Astrocyte of the spinal cord (primary cell): ENCODE data around the gene PHTF2.

ENCODE experiments used
- DNase-seq: peaks from one replicate; pipeline ENCODE4 v3.0.0; 2011; ENCODE audit warnings: low read depth, low spot score
- H3K4me3 ChIP-seq: 2 replicates; pipeline ENCODE4 v1.5.1; 2011; ENCODE audit warnings: low read depth, mild to moderate bottlenecking, low read length, moderate library complexity
- in situ Hi-C: cut with HindIII; loops from 2 replicates; pipeline ENCODE4 v1.10.0; 2017; ENCODE audit warnings: low sequenced_read_pairs
- TF ChIP-seq, protein P1 (sequence below): IDR thresholded peaks from 2 replicates; pipeline ENCODE4 v1.5.1; 2012; ENCODE audit warnings: low read depth, mild to moderate bottlenecking, low read length, inconsistent platforms

The PHTF2 gene

DNA sequence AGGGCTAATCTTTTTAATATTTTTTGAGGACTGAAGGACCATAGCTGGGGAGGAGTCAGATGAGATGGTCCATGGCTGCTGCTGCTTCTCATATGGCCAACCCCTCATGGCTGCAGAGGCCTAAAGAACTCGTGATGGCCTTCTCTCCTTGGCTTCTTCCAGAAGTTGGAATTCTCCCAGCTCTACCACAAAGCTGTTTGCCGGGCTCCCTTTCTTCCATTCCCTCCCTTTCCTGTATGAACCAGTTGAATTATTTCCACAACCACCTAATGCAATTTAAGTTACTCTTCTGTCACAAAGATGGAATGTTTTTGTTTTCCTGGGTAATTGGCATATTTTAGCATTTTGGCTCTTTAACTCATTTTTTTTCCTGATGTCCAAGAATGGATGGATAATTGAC, 80.7 kb downstream of the PHTF2 start:
- in situ Hi-C loops, result no loop called here

DNA sequence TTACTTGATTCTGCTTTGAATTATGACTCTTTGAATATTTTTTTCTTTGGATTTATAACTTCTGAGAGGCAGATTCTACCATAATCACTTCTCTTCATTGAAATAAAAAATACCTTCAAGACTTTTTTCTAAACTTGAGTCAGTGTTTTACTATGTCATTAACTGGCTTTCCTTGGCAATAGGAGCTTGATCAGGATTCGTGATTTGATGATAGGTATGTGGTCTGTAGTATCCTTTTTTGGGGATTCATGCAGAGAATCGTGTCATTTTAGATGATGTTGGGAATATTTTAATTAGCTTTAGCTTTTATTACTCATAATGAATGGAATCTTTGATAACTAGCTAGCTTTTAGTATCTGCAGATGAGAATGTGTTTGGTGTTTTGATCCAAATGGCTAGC, 83.3 kb downstream of the PHTF2 start:
- DNase-seq, result no peak
- TF ChIP-seq, protein P1, sequence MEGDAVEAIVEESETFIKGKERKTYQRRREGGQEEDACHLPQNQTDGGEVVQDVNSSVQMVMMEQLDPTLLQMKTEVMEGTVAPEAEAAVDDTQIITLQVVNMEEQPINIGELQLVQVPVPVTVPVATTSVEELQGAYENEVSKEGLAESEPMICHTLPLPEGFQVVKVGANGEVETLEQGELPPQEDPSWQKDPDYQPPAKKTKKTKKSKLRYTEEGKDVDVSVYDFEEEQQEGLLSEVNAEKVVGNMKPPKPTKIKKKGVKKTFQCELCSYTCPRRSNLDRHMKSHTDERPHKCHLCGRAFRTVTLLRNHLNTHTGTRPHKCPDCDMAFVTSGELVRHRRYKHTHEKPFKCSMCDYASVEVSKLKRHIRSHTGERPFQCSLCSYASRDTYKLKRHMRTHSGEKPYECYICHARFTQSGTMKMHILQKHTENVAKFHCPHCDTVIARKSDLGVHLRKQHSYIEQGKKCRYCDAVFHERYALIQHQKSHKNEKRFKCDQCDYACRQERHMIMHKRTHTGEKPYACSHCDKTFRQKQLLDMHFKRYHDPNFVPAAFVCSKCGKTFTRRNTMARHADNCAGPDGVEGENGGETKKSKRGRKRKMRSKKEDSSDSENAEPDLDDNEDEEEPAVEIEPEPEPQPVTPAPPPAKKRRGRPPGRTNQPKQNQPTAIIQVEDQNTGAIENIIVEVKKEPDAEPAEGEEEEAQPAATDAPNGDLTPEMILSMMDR, result no peak
- in situ Hi-C loops, result no loop called here
- no peak overlapping the region for H3K4me3 ChIP-seq

More for the DNA sequence above, 80.7 kb downstream of the PHTF2 start:
- no peak for DNase-seq
- TF ChIP-seq, protein P1, result no peak
- no peak overlapping the region for H3K4me3 ChIP-seq

DNA sequence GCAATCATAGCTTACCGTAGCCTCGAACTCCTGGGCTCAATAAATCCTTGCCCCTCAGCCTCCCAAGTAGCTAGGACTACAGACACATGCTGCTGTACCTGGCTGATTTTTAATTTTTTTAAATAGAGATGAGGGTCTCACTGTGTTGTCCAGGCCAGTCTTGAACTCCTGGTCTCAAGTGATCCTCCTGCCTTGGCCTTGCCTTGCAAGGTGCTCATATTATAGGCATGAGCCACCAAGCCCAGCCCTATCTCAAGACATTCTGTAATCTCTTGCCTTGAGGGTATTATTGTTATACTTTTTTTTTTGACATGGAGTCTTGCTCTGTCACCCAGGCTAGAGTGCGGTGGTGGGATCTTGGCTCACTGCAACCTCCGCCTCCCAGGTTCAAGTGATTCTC, 86.6 kb downstream of the PHTF2 start:
- no peak overlapping the region for H3K4me3 ChIP-seq
- in situ Hi-C loops, result no loop called here
- TF ChIP-seq, protein P1, result no peak
- no peak for DNase-seq

DNA sequence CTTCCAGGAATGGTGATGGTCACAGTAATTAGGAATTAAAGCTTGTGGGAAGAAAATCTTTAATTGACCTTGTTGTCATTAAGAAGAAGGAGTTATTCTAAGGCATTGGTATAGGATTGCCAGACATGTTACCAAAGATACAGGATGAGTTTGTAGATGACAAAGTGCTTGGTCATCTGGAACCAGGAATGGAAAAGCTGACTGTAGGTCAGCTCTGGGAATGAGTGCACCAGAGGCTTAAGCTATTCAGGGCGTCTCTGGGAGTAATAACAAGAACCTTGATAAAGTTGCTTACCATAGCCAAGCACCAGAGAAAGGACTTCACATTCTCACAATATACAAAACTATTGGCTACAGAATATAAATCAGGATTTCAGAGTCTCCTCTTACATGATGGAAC, 89.0 kb downstream of the PHTF2 start:
- no peak overlapping the region for H3K4me3 ChIP-seq
- DNase-seq, result peak; percentile 65
- in situ Hi-C loops, result no loop called here
- TF ChIP-seq, protein P1, result no peak

DNA sequence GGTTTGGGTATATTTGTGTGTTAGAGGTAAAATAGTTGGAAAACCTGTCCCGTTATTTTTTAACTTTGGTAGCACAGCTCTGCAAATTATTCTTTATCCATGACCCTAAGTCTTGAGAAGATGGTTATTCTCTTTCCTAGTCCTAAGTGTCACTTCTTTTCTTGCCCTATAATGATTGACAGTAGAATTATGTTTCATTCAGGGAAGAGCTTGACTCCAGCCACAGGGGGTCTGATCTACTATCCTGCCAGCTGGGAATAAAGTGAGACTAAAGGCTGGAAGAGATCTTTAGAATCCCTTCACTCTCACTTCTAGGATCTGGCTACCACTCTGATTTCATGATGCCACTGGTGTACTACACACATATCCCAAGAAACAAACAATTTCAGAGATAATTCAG, 90.4 kb downstream of the PHTF2 start:
- DNase-seq, result no peak
- H3K4me3 ChIP-seq, result no peak overlapping the region
- in situ Hi-C loops, result no loop called here
- TF ChIP-seq, protein P1, result no peak

DNA sequence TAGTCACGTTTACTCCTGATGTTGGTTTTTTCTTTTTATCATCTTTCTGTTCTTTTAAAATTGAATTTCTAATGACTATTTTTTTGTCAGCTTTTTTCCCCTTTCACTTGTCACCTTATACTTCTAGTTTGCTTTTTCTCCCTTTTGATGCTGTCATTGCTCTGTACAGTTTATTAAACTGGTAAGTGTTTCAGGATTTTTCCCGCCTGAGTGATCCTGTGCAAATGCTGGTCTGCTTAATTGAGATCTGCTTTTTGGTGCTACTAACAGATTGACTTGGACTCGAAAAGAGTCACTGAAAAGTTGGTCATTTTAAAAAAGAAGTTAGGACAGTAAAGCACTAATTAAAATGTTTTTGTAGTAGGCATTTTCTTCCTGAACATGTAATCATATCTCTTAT, 95.2 kb downstream of the PHTF2 start:
- H3K4me3 ChIP-seq, result no peak overlapping the region
- in situ Hi-C loops, result no loop called here
- DNase-seq, result no peak
- TF ChIP-seq, protein P1, result no peak

DNA sequence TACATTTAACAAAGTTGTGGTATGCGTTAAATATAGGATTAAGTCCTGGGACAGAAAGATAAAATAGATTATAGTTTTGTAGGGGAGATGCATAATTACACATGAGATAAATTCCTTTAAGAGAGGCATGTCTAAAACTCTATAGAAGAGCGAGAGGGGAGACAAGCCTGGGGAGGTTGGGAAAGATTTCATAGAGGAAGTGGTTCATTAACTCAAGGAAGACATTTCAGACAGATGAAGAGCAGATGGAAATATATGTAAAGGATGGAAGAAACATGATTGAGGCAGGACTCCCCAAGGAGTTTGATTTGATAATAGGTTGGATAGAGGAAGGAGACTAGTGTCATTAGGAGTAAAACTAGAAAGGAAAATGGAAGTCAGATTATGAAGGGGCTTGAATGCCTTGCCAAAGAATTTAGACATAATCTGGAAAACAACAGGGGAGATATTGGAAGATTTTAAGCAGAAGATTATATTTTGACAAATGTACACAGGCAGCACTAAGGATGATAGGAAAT, 96.1 kb downstream of the PHTF2 start:
- in situ Hi-C loops, result no loop called here
- TF ChIP-seq, protein P1, result no peak
- no peak for DNase-seq
- no peak overlapping the region for H3K4me3 ChIP-seq
